ENCODE results near the gene PLET1.

DNA sequence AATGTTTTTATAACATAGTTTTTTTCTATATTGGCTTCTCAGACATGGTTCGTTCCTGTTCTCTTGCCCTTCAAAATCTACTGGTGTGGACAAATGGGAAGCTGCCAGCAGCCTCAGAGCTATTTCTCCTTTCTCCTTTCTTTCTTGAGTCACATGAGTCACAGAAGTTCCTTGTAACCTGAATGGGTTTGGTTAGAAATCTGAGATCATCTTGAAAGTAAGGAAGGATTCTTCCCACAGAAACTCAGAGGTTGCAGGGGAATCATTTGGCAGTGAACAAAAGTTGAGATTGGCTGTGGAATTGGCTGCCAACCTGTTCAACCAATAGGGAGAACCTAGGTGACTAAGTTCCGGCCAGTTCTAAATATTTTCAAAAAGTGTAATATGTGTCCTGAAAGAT, 12.5 kb downstream of the PLET1 start:
- TF ChIP-seq, protein P1, sequence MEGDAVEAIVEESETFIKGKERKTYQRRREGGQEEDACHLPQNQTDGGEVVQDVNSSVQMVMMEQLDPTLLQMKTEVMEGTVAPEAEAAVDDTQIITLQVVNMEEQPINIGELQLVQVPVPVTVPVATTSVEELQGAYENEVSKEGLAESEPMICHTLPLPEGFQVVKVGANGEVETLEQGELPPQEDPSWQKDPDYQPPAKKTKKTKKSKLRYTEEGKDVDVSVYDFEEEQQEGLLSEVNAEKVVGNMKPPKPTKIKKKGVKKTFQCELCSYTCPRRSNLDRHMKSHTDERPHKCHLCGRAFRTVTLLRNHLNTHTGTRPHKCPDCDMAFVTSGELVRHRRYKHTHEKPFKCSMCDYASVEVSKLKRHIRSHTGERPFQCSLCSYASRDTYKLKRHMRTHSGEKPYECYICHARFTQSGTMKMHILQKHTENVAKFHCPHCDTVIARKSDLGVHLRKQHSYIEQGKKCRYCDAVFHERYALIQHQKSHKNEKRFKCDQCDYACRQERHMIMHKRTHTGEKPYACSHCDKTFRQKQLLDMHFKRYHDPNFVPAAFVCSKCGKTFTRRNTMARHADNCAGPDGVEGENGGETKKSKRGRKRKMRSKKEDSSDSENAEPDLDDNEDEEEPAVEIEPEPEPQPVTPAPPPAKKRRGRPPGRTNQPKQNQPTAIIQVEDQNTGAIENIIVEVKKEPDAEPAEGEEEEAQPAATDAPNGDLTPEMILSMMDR (IDR thresholded peaks at IDR 0.05), result no peak
- TF ChIP-seq POLR2A (IDR thresholded peaks at IDR 0.05), result no peak

Data from suprapubic skin (tissue), 3 donors.